ENCODE measurements around the gene CCL11. TPM values are rescaled to one million over a fixed set of nuclear protein-coding genes. Genes with fewer than 3 reads are reported as not detected.

CCL11 gene
- total RNA-seq, 1 donor from 2014 or later, result not detected

DNA sequence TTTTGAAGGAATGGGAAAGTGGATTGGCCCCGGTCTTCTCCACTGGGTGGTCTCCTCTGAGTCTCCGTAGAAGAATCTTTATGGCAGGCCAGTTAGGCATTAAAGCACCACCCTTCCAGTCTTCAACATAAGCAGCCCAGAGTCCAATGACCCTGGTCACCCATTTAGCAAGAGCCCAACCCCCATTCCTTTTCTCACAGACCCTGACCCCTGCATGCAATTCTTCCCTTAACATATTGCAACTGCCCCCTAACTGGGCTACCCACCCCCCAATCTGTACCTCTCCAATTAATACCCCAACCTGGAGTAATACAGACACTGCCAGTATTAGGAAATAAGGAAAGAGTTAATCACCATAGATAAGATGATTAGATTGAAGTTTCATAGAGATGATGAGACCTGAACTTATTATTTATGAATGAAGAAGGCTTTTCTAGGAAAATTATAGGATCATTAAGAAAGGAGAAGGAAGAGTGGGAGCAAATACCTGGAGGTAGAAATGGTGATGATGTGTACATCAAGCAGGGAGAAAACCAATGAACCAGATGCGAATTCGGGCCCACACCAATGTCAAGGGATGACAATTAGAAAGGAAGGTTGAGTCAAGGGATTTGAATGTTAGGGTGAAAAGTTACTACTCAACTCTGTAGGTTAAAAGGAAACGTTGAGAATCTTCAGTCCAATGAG, 28.1 kb upstream of the CCL11 start:
- TF ChIP-seq, protein P1, sequence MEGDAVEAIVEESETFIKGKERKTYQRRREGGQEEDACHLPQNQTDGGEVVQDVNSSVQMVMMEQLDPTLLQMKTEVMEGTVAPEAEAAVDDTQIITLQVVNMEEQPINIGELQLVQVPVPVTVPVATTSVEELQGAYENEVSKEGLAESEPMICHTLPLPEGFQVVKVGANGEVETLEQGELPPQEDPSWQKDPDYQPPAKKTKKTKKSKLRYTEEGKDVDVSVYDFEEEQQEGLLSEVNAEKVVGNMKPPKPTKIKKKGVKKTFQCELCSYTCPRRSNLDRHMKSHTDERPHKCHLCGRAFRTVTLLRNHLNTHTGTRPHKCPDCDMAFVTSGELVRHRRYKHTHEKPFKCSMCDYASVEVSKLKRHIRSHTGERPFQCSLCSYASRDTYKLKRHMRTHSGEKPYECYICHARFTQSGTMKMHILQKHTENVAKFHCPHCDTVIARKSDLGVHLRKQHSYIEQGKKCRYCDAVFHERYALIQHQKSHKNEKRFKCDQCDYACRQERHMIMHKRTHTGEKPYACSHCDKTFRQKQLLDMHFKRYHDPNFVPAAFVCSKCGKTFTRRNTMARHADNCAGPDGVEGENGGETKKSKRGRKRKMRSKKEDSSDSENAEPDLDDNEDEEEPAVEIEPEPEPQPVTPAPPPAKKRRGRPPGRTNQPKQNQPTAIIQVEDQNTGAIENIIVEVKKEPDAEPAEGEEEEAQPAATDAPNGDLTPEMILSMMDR (IDR thresholded peaks at IDR 0.05; ENCODE audit: unreplicated experiment), result no peak
- H3K4me3 Mint-ChIP-seq (ENCODE audit: unreplicated experiment), result no peak overlapping the region
- no peak overlapping the region for H3K27ac Mint-ChIP-seq (ENCODE audit: unreplicated experiment)
- peaks cover 35% of the 10 kb centered on the region for H3K4me1 Mint-ChIP-seq (ENCODE audit: unreplicated experiment)
- no peak for DNase-seq (ENCODE audit: low spot score)
- H3K9me3 Mint-ChIP-seq (ENCODE audit: unreplicated experiment), result no peaks in the 10 kb centered on the region
- H3K27me3 Mint-ChIP-seq (ENCODE audit: unreplicated experiment), result peaks cover 4% of the 10 kb centered on the region
- H3K36me3 Mint-ChIP-seq (ENCODE audit: low read depth, unreplicated experiment), result peaks cover 4% of the 10 kb centered on the region

DNA sequence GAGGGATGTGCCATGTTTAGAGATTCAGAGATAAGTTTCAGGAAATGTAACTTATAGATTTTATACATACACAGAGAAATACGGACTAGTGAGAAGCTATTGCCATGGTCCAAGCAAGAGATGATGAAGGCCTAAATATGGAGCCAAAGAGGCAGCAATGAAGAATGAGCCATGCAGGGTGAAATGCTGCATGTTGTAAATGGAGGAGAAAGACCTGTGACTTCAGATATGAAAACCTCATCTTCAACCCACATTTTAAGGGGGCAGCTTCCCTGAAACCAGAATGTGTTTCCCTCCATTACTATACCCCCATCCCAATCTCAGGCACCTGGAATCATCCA, 27.6 kb upstream of the CCL11 start:
- H3K9me3 Mint-ChIP-seq (ENCODE audit: unreplicated experiment), result no peaks in the 10 kb centered on the region
- H3K27me3 Mint-ChIP-seq (ENCODE audit: unreplicated experiment), result peaks cover 4% of the 10 kb centered on the region
- H3K27ac Mint-ChIP-seq (ENCODE audit: unreplicated experiment), result no peak overlapping the region
- H3K4me3 Mint-ChIP-seq (ENCODE audit: unreplicated experiment), result no peak overlapping the region
- H3K36me3 Mint-ChIP-seq (ENCODE audit: low read depth, unreplicated experiment), result peaks cover 4% of the 10 kb centered on the region
- peaks cover 31% of the 10 kb centered on the region for H3K4me1 Mint-ChIP-seq (ENCODE audit: unreplicated experiment)
- no peak for DNase-seq (ENCODE audit: low spot score)
- TF ChIP-seq, protein P1 (IDR thresholded peaks at IDR 0.05; ENCODE audit: unreplicated experiment), result no peak

DNA sequence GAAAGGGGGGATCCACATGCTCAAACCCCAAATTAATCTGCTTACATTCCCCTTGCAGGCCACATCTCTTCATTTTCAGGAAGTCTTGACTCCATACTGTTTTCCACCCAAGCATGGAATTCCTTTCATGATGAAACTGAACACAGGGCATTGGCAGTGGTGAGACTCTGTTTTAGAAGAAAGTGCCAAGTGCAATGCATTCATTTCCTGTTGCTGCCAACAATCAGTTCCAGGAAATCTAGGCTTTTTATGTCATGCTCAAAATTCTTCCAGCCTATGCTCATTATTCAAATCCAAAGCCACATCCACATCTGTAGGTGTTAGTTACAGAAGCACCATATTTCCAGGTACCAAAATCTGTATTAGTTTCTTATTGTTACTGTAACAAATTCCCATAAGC, 26.4 kb upstream of the CCL11 start:
- no peaks in the 10 kb centered on the region for H3K9me3 Mint-ChIP-seq (ENCODE audit: unreplicated experiment)
- H3K27me3 Mint-ChIP-seq (ENCODE audit: unreplicated experiment), result peaks cover 4% of the 10 kb centered on the region
- peaks cover 23% of the 10 kb centered on the region for H3K4me1 Mint-ChIP-seq (ENCODE audit: unreplicated experiment)
- TF ChIP-seq, protein P1 (IDR thresholded peaks at IDR 0.05; ENCODE audit: unreplicated experiment), result no peak
- peaks cover 4% of the 10 kb centered on the region for H3K36me3 Mint-ChIP-seq (ENCODE audit: low read depth, unreplicated experiment)
- no peak overlapping the region for H3K27ac Mint-ChIP-seq (ENCODE audit: unreplicated experiment)
- H3K4me3 Mint-ChIP-seq (ENCODE audit: unreplicated experiment), result no peak overlapping the region
- no peak for DNase-seq (ENCODE audit: low spot score)

DNA sequence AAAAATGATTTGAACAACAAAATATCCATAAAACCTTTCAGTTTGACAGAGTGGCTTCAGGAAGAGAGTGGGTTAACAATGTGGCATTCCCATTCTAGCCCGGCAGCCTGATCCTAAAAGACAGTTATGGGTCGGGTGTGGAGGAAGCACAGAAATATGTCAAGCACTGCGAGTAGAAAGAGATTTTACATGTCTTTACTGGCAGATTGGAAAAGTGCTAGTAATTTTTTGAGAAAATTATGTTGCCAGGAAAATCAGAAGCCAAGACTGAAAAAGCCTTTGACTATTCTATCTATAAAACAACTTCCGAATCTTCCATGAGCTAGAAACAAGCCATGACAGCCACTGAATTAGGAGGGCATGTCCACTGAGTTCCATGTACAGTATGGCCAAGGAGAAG, 24.7 kb upstream of the CCL11 start:
- DNase-seq (ENCODE audit: low spot score), result no peak
- H3K36me3 Mint-ChIP-seq (ENCODE audit: low read depth, unreplicated experiment), result no peaks in the 10 kb centered on the region
- TF ChIP-seq, protein P1 (IDR thresholded peaks at IDR 0.05; ENCODE audit: unreplicated experiment), result no peak
- H3K4me3 Mint-ChIP-seq (ENCODE audit: unreplicated experiment), result no peak overlapping the region
- H3K4me1 Mint-ChIP-seq (ENCODE audit: unreplicated experiment), result peaks cover 10% of the 10 kb centered on the region
- no peaks in the 10 kb centered on the region for H3K27me3 Mint-ChIP-seq (ENCODE audit: unreplicated experiment)
- H3K9me3 Mint-ChIP-seq (ENCODE audit: unreplicated experiment), result no peaks in the 10 kb centered on the region
- H3K27ac Mint-ChIP-seq (ENCODE audit: unreplicated experiment), result no peak overlapping the region

DNA sequence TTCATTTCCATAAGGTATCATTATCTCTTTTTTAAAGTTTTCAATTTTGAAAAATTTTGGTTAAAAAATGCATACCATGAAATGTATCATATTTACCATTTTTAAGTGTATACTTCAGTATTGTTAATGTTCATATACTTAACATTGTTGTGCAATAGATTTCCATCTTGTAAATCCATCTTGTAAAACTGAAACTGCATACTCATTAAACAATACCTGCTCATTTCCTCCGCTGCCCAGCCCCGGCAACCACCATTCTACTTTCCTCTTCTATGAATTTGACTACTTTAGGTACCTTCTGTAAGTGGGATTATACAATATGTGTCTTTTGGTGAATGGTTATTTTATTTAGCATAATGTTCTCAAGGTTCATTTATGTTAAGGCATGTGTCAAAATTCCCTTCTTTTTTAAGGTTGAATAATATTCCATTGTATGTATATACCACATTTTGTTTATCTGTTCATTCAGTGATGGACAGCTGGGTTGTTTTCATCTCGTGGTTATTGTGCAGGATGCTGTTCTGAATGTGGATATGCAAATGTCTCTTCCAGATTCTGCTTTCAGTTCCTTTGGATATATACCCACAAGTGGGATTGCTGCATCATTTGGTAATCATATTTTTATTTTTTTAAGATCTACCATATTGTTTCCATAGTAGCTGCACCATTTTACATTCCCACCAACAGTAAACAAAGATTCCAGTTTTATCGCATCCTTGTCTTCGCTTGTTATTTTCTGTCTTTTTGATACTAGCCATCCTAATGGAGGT, 23.8 kb upstream of the CCL11 start:
- TF ChIP-seq, protein P1 (IDR thresholded peaks at IDR 0.05; ENCODE audit: unreplicated experiment), result no peak
- Mint-ChIP-seq H3K4me1 (ENCODE audit: unreplicated experiment) (peaks cover 8% of the 10 kb centered on the region), H3K9me3 (ENCODE audit: unreplicated experiment) (no peaks in the 10 kb centered on the region), H3K4me3 (ENCODE audit: unreplicated experiment) (no peak overlapping the region), H3K27me3 (ENCODE audit: unreplicated experiment) (no peaks in the 10 kb centered on the region), H3K36me3 (ENCODE audit: low read depth, unreplicated experiment) (no peaks in the 10 kb centered on the region), H3K27ac (ENCODE audit: unreplicated experiment) (no peak overlapping the region)
- DNase-seq (ENCODE audit: low spot score), result no peak

Measured in endothelial cell (in vitro differentiated cells).